ENCODE results near the gene SHE.

The SHE gene

DNA sequence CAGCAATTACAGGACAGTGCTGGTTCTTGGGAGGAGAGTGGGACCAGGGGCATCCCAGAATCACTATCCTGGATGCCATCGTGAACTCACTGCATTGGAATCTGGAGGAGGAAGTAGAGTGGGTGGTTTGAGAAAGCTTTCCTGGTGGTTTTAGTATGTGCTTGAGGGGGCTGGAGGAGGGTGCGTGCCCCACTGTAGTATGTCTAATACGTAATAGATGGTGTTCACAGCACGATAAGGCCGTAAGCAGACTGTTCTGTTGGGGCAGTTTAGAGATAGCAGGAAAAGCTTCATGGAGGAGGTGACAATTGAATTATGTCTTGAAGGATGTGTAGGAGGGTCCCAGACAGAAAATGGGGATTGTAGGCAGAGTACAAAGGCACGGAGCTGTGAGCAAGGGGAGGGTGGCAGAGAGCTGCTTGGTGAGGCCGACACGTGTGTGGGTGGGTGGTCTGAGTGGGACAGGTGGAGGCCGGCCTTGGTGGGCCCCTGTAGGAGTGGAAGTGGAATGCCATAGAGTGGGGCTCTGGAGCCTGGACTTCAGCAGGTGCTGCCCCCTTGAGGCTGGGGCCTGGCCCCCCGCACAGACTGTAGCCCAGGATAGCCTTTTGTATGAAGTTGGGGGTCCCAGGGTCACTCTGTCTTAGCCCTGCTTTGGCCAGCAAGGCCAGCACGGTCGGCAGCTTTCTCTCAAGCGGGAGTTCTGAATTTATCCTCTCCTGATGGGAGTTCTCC, 60.0 kb downstream of the SHE start:
- DNase-seq (ENCODE audit: low read depth) = no peak
- TF ChIP-seq, protein P1, sequence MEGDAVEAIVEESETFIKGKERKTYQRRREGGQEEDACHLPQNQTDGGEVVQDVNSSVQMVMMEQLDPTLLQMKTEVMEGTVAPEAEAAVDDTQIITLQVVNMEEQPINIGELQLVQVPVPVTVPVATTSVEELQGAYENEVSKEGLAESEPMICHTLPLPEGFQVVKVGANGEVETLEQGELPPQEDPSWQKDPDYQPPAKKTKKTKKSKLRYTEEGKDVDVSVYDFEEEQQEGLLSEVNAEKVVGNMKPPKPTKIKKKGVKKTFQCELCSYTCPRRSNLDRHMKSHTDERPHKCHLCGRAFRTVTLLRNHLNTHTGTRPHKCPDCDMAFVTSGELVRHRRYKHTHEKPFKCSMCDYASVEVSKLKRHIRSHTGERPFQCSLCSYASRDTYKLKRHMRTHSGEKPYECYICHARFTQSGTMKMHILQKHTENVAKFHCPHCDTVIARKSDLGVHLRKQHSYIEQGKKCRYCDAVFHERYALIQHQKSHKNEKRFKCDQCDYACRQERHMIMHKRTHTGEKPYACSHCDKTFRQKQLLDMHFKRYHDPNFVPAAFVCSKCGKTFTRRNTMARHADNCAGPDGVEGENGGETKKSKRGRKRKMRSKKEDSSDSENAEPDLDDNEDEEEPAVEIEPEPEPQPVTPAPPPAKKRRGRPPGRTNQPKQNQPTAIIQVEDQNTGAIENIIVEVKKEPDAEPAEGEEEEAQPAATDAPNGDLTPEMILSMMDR (IDR thresholded peaks at IDR 0.05; ENCODE audit: control insufficient read depth, extremely low read depth, insufficient read depth) = 0 out of 2 replicates have a peak, but pooled peaks have one; percentile 2
- no peak overlapping the region for H3K4me3 ChIP-seq (ENCODE audit: low read depth, low read length)

- TF ChIP-seq, protein P1 (IDR thresholded peaks at IDR 0.05; ENCODE audit: control insufficient read depth, extremely low read depth, insufficient read depth) = no peak
- H3K4me3 ChIP-seq (ENCODE audit: low read depth, low read length) = no peak overlapping the region
- DNase-seq (ENCODE audit: low read depth) = no peak
Observed at GRCh38 chr1:154441241-154441888, 60.8 kb downstream of the SHE start.

GRCh38 chr1:154440036-154440804, 62.0 kb downstream of the SHE start:
- DNase-seq (ENCODE audit: low read depth) = no peak
- TF ChIP-seq, protein P1 (IDR thresholded peaks at IDR 0.05; ENCODE audit: control insufficient read depth, extremely low read depth, insufficient read depth) = no peak
- H3K4me3 ChIP-seq (ENCODE audit: low read depth, low read length) = no peak overlapping the region

DNA sequence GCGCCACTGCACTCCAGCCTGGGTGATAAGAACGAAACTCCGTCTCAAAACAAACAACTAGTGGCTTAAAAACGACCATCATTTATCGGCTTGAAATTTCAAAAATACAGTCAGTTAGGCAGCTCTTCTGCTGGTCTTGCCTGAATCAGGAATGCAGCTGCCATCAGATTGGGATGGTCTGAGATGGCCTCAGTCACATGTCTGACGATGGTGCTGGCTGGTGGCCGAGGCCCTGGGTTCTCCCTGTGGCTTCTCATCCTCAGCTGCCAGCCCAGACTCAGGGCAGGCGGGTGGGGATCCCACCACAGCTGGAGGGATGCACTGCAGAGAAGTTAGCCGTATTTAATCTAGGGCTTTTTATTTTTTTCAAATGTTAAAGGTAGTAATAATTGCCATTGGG, 65.8 kb downstream of the SHE start:
- no peak for DNase-seq (ENCODE audit: low read depth)
- no peak overlapping the region for H3K4me3 ChIP-seq (ENCODE audit: low read depth, low read length)
- TF ChIP-seq, protein P1 (IDR thresholded peaks at IDR 0.05; ENCODE audit: control insufficient read depth, extremely low read depth, insufficient read depth) = no peak

DNA sequence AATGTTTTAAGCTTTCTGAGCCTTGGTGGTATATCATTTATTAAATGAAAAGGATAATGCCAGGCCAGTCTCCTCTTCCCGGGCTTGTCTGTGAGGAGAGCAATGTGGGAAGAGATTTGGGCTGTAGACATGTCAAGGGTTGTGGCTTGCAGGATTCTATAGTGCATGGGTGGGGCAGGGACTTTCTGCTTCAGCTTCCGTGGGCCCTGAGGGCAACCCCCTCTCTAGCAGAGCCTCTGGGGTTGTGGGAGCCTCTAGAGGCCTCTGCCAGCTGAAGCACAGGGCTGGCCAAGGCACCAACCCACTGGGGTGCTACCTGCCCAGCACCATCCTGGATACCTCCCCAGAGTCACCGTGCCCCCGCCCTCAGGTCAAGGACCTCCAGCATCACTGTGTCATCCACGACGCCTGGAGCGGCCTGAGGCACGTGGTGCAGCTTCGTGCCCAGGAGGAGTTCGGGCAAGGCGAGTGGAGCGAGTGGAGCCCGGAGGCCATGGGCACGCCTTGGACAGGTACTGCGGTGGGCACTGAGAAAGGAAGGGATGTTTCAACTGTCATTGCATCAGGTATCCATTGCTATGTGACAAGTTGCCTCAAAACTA, 66.5 kb downstream of the SHE start:
- DNase-seq (ENCODE audit: low read depth) = no peak
- no peak overlapping the region for H3K4me3 ChIP-seq (ENCODE audit: low read depth, low read length)
- TF ChIP-seq, protein P1 (IDR thresholded peaks at IDR 0.05; ENCODE audit: control insufficient read depth, extremely low read depth, insufficient read depth) = no peak

GRCh38 chr1:154434346-154435085, 67.7 kb downstream of the SHE start:
- DNase-seq (ENCODE audit: low read depth) = no peak
- TF ChIP-seq, protein P1 (IDR thresholded peaks at IDR 0.05; ENCODE audit: control insufficient read depth, extremely low read depth, insufficient read depth) = no peak
- H3K4me3 ChIP-seq (ENCODE audit: low read depth, low read length) = no peak overlapping the region

Data from LNCaP clone FGC (cell line).